Vagina (tissue), 2 donors: ENCODE data around the gene GDF11.

Experiments used
- CTCF ChIP-seq, 3 experiments: fragments of 450-650 bp in 2 of 3; fragments of 200-600 bp in 1 of 3; sonication (generic) in 1 of 3; IDR thresholded peaks; one replicate each; pipeline ENCODE4 v1.5.1; 2017 to 2019; ENCODE audit warnings: antibody characterized with exemption in 3 of 3, mild to moderate bottlenecking in 2 of 3, moderate library complexity in 2 of 3
- POLR2A ChIP-seq, 2 donors: fragments of 450-650 bp; IDR thresholded peaks; one replicate each; pipeline ENCODE4 v1.6.1; 2017; ENCODE audit warnings: antibody characterized with exemption in 2 of 2, mild to moderate bottlenecking in 2 of 2, moderate library complexity in 2 of 2

GRCh38 chr12:55708695-55709233 is 34.2 kb upstream of the GDF11 start:
- TF ChIP-seq CTCF (IDR thresholded peaks at IDR 0.05), result no peak
- TF ChIP-seq POLR2A (IDR thresholded peaks at IDR 0.05), result no peak
